T47D (cell line): ENCODE measurements around the gene STK17A.

Experiments used
- DNase-seq, 2 experiments: peaks; one replicate each; pipeline versions ENCODE4 v3.0.0 to v3.0.0-alpha.2; 2011 to 2012; ENCODE audit warnings: low read depth in 1 of 2, low spot score in 1 of 2
- JUND ChIP-seq: IDR thresholded peaks from 2 replicates; pipeline ENCODE4 v1.6.1; 2012; ENCODE audit warnings: low read depth
- in situ Hi-C: cut with HindIII; loops from 2 replicates; pipeline ENCODE4 v1.10.0; 2016; ENCODE audit warnings: low sequenced_read_pairs, low pct_unique_long_range_greater_than_20kb

STK17A gene

GRCh38 chr7:43636093-43636492 is 53.2 kb downstream of the STK17A start:
- peak in 1 of 2 experiments; percentile 90 for DNase-seq
- TF ChIP-seq JUND: peak; percentile 71
- in situ Hi-C loops: no loop called here

GRCh38 chr7:43637114-43637806 is 54.4 kb downstream of the STK17A start:
- DNase-seq: no peak
- in situ Hi-C loops: no loop called here
- no peak for TF ChIP-seq JUND

GRCh38 chr7:43639858-43640491 is 57.1 kb downstream of the STK17A start:
- TF ChIP-seq JUND: no peak
- in situ Hi-C loops: no loop called here
- peak in 1 of 2 experiments; percentile 25 for DNase-seq

- no peak for TF ChIP-seq JUND
- no peak for DNase-seq
- in situ Hi-C loops: no loop called here
These were observed 57.8 kb downstream of the STK17A start for GRCh38 chr7:43640679-43641078.

- no peak for DNase-seq
- no peak for TF ChIP-seq JUND
- in situ Hi-C loops: no loop called here
These were observed 60.2 kb downstream of the STK17A start for GRCh38 chr7:43642897-43643630.

- DNase-seq: no peak
- in situ Hi-C loops: no loop called here
- TF ChIP-seq JUND: no peak
These were observed 60.9 kb downstream of the STK17A start for GRCh38 chr7:43643846-43644245.

GRCh38 chr7:43645699-43646226 is 62.9 kb downstream of the STK17A start:
- in situ Hi-C loops: no loop called here
- no peak for TF ChIP-seq JUND
- DNase-seq: no peak

- in situ Hi-C loops: no loop called here
- no peak for DNase-seq
- TF ChIP-seq JUND: no peak
These were observed 63.9 kb downstream of the STK17A start for GRCh38 chr7:43646603-43647338.

GRCh38 chr7:43647339-43647672 is 64.4 kb downstream of the STK17A start:
- DNase-seq: no peak
- in situ Hi-C loops: no loop called here
- no peak for TF ChIP-seq JUND

GRCh38 chr7:43647673-43648472 is 65.0 kb downstream of the STK17A start:
- in situ Hi-C loops: no loop called here
- TF ChIP-seq JUND: no peak
- DNase-seq: peak in 1 of 2 experiments; percentile 63

- TF ChIP-seq JUND: no peak
- DNase-seq: no peak
- in situ Hi-C loops: no loop called here
These were observed 65.8 kb downstream of the STK17A start for GRCh38 chr7:43648473-43649406.
